ENCODE data around the gene TFAP2A. TPM values are rescaled to one million over a fixed set of nuclear protein-coding genes. Genes with fewer than 3 reads are reported as not detected.

TFAP2A gene
- total RNA-seq, 1 donor from 2014 or later: 0.32 TPM

GRCh38 chr6:10422737-10423034 is 7.8 kb upstream of the TFAP2A start:
- Mint-ChIP-seq H3K4me3 (ENCODE audit: unreplicated experiment) (no peak overlapping the region), H3K27me3 (ENCODE audit: unreplicated experiment) (peaks cover 42% of the 10 kb centered on the region), H3K36me3 (ENCODE audit: unreplicated experiment) (no peaks in the 10 kb centered on the region), H3K4me1 (ENCODE audit: low read depth, unreplicated experiment) (peaks cover 3% of the 10 kb centered on the region), H3K9me3 (ENCODE audit: unreplicated experiment) (no peaks in the 10 kb centered on the region), H3K27ac (ENCODE audit: unreplicated experiment) (no peak overlapping the region)
- TF ChIP-seq CTCF (IDR thresholded peaks at IDR 0.05; ENCODE audit: partially characterized antibody, unreplicated experiment): no peak
- DNase-seq: no peak

- DNase-seq: no peak
- Mint-ChIP-seq H3K9me3 (ENCODE audit: unreplicated experiment) (no peaks in the 10 kb centered on the region), H3K27me3 (ENCODE audit: unreplicated experiment) (peaks cover 47% of the 10 kb centered on the region), H3K36me3 (ENCODE audit: unreplicated experiment) (no peaks in the 10 kb centered on the region), H3K4me3 (ENCODE audit: unreplicated experiment) (no peak overlapping the region), H3K27ac (ENCODE audit: unreplicated experiment) (no peak overlapping the region), H3K4me1 (ENCODE audit: low read depth, unreplicated experiment) (peaks cover 4% of the 10 kb centered on the region)
- no peak for TF ChIP-seq CTCF (IDR thresholded peaks at IDR 0.05; ENCODE audit: partially characterized antibody, unreplicated experiment)
Observed at GRCh38 chr6:10421921-10422736, 7.3 kb upstream of the TFAP2A start.

GRCh38 chr6:10421158-10421920 is 6.5 kb upstream of the TFAP2A start:
- peak; percentile 59 for DNase-seq
- peak; percentile 14 for TF ChIP-seq CTCF (IDR thresholded peaks at IDR 0.05; ENCODE audit: partially characterized antibody, unreplicated experiment)
- H3K9me3 Mint-ChIP-seq (ENCODE audit: unreplicated experiment): no peaks in the 10 kb centered on the region
- no peak overlapping the region for H3K4me3 Mint-ChIP-seq (ENCODE audit: unreplicated experiment)
- H3K4me1 Mint-ChIP-seq (ENCODE audit: low read depth, unreplicated experiment): peaks cover 5% of the 10 kb centered on the region
- H3K36me3 Mint-ChIP-seq (ENCODE audit: unreplicated experiment): no peaks in the 10 kb centered on the region
- peaks cover 50% of the 10 kb centered on the region for H3K27me3 Mint-ChIP-seq (ENCODE audit: unreplicated experiment)
- no peak overlapping the region for H3K27ac Mint-ChIP-seq (ENCODE audit: unreplicated experiment)

- TF ChIP-seq CTCF (IDR thresholded peaks at IDR 0.05; ENCODE audit: partially characterized antibody, unreplicated experiment): peak; percentile 37
- H3K27ac Mint-ChIP-seq (ENCODE audit: unreplicated experiment): no peak overlapping the region
- no peak overlapping the region for H3K4me3 Mint-ChIP-seq (ENCODE audit: unreplicated experiment)
- peaks cover 5% of the 10 kb centered on the region for H3K4me1 Mint-ChIP-seq (ENCODE audit: low read depth, unreplicated experiment)
- H3K36me3 Mint-ChIP-seq (ENCODE audit: unreplicated experiment): no peaks in the 10 kb centered on the region
- H3K27me3 Mint-ChIP-seq (ENCODE audit: unreplicated experiment): peaks cover 49% of the 10 kb centered on the region
- no peak for DNase-seq
- no peaks in the 10 kb centered on the region for H3K9me3 Mint-ChIP-seq (ENCODE audit: unreplicated experiment)
Observed at GRCh38 chr6:10420546-10421157, 5.8 kb upstream of the TFAP2A start.

All from glutamatergic neuron (in vitro differentiated cells).